Heart right ventricle (tissue), 16 donors: ENCODE results near the gene LBHD1. TPM values are rescaled to one million over a fixed set of nuclear protein-coding genes. Genes with fewer than 3 reads are reported as not detected.

Experiments used
- ATAC-seq, 8 donors: fragments of 200-7000 bp; cut with Tn5 transposase; one replicate each; pipeline ENCODE4 v1.9.1; 2020; ENCODE audit warnings: mild to moderate bottlenecking in 8 of 8, moderate library complexity in 8 of 8, moderate number of reproducible peaks in 1 of 8
- DNase-seq, 2 donors: peaks; one replicate each; pipeline ENCODE4 v3.0.0-alpha.2; 2020
- H3K27ac ChIP-seq, 10 donors: fragments of 200-600 bp; sonication (generic) in 2 of 10; one replicate each; pipeline versions ENCODE4 v1.5.0 to v1.8.0; 2020 to 2022; ENCODE audit warnings: mild to moderate bottlenecking in 3 of 10
- H3K27me3 ChIP-seq, 7 donors: fragments of 200-600 bp; one replicate each; pipeline ENCODE4 v1.8.0; 2021 to 2022; ENCODE audit warnings: mild to moderate bottlenecking in 2 of 7
- H3K36me3 ChIP-seq, 9 donors: fragments of 200-600 bp; sonication (generic) in 1 of 9; one replicate each; pipeline versions ENCODE4 v1.5.0 to v1.8.0; 2020 to 2022; ENCODE audit warnings: mild to moderate bottlenecking in 2 of 9
- H3K4me1 ChIP-seq, 9 donors: fragments of 200-600 bp; sonication (generic) in 1 of 9; one replicate each; pipeline versions ENCODE4 v1.5.0 to v1.8.0; 2020 to 2022; ENCODE audit warnings: mild to moderate bottlenecking in 4 of 9
- H3K4me3 ChIP-seq, 10 donors: fragments of 200-600 bp; sonication (generic) in 2 of 10; one replicate each; pipeline versions ENCODE4 v1.5.0 to v1.8.0; 2020 to 2022; ENCODE audit warnings: mild to moderate bottlenecking in 7 of 10, moderate library complexity in 2 of 10
- H3K9me3 ChIP-seq, 11 donors: fragments of 200-600 bp in 10 of 11; sonication (generic) in 2 of 11; one replicate each; pipeline versions ENCODE4 v1.5.0 to v1.8.0; 2013 to 2022; ENCODE audit warnings: mild to moderate bottlenecking in 2 of 11, control low read depth in 1 of 11, moderate library complexity in 1 of 11
- CTCF ChIP-seq, 9 donors: fragments of 200-600 bp; sonication (generic) in 2 of 9; IDR thresholded peaks; one replicate each; pipeline versions ENCODE4 v1.5.0 to v1.8.0; 2021 to 2022; ENCODE audit warnings: antibody characterized with exemption in 9 of 9, mild to moderate bottlenecking in 5 of 9, moderate library complexity in 1 of 9
- WGBS, 2 donors: extraction: QIAGEN DNeasy Blood & Tissue Kit; methylation state at CpG; one replicate each; pipeline ENCODE4 v1.1.7; 2013; ENCODE audit warnings: inconsistent platforms in 1 of 2; 5-methylcytosine and 5-hydroxymethylcytosine counted together
- intact Hi-C, 10 donors: fragments of 100-400 bp; cut with DNase I; formaldehyde crosslinking; loops; one replicate each; pipeline versions ENCODE4 v1.11.1 to v1.14.2; 2022
- polyA plus RNA-seq, 2 donors: library from polyadenylated mRNA; stranded (reverse); fragments of 200-250 nt; gene quantifications; one replicate each; pipeline ENCODE4 v1.2.3, GENCODE V29; 2013
- total RNA-seq, 10 donors: library from RNA; stranded (reverse); fragmentation: NEBNext Ultra II Directional in 3 of 10; extraction: Animal tissue kit (Norgen Biotek cat#: 25700) in 3 of 10; gene quantifications; one replicate each; pipeline versions ENCODE4 v1.2.1 to v1.2.4, GENCODE V29; 2021 to 2023
- donor health status: Arrhythmogenic right ventricular cardiomyopathy.
- donor health status: ischemic (EF 13 %, LVEDD 7.1; RV severe dilation, severe dysfunction).
- donor health status: healthy with polysubstance abuse.
- donor health status: DM: no; HTN: yes; CAD: no.
- donor health status: DM: no; HTN: no; CAD: no.
- donor health status: ischemic (EF 25% LVEDD 6.9; RV normal size, moderate dysfunction).
- donor health status: ischemic (EF 25% LVEDD 5.7; RV mildly dilated, moderate dysfunction).
- donor health status: healthy.
- donor health status: DM: yes; HTN: yes; CAD: no.
- donor health status: Ischemic cardiomyopathy.
- donor health status: ischemic (EF 35%, LVEDD 5.7; RV mildly dilated, moderate dysfunction).
- donor health status: nonischemic (EF 11% LVEDD 7.7; RV severe dilation, severe dysfunction).
- donor health status: DM: yes; HTN: yes; CAD: no.
- donor health status: PGD.
- donor health status: ischemic (EF 29% LVEDD 5.4; RV normal size, mild dysfunction).
- donor health status: nonischemic (EF 23%, LVEDD 6.1; RV moderate dilation, normal function).

LBHD1 gene
- total and polyA plus RNA-seq, 12 donors: 1.6 to 6.4 (median 3.0) TPM

- H3K4me3 ChIP-seq: no peak overlapping the region
- no peaks in the 10 kb centered on the region for H3K9me3 ChIP-seq
- no peak for ATAC-seq
- no peak for TF ChIP-seq CTCF (IDR thresholded peaks at IDR 0.05)
- peaks cover 0 to 7% (median 0%) of the 10 kb centered on the region in 7 donors for H3K27me3 ChIP-seq
- intact Hi-C loops: no loop called here
- WGBS, 2 donors: 93 to 97% methylated on average over 7 of the region's 7 CpGs
- H3K27ac ChIP-seq: no peak overlapping the region
- peaks cover 0 to 7% (median 4%) of the 10 kb centered on the region in 9 donors for H3K36me3 ChIP-seq
- H3K4me1 ChIP-seq: peaks cover 8 to 31% (median 26%) of the 10 kb centered on the region in 9 donors
- no peak for DNase-seq
Observed at GRCh38 chr11:62682518-62682917, 10.5 kb upstream of the LBHD1 start.

DNA sequence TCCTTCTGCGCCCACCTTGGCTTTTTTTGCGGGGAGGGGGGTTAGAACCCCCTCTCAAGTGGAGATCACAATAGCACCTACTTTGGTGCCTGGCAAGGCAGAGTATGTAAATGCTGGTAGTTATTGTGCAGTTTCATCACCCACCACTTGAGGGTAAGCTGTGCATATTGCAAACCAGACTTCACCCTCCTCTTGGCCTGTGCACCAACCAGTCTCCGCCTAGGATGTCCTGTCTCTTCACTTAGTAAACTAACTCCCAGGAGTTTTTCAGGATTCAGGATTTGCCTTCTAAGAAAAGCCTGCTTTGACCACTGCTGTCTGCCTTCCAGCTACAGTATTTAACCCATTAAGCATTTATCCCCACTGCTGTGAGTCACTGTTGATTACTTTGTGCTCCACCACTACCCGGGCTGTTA lies 8.8 kb upstream of the LBHD1 start:
- DNase-seq (peak in 1 of 2 donors; percentile 62), ATAC-seq (peak; percentile 35 to 77 (median 70))
- intact Hi-C loops: loop anchor here in 1 of 10 donors (2.0 kb wide), 1 partner anchor 14 kb away; no protein-coding TSS in a partner anchor
- Histone ChIP-seq H3K27ac (peak overlapping the region in 8 of 10 donors; percentile 1 to 97 (median 36)), H3K27me3 (no peaks in the 10 kb centered on the region), H3K9me3 (no peaks in the 10 kb centered on the region), H3K36me3 (peaks cover 0 to 24% (median 17%) of the 10 kb centered on the region in 9 donors), H3K4me1 (peaks cover 8 to 43% (median 33%) of the 10 kb centered on the region in 9 donors), H3K4me3 (no peak overlapping the region)
- WGBS, 2 donors: 40% methylated on average over 4 of the region's 4 CpGs
- TF ChIP-seq CTCF (IDR thresholded peaks at IDR 0.05): peak; percentile 42 to 68 (median 56)

DNA sequence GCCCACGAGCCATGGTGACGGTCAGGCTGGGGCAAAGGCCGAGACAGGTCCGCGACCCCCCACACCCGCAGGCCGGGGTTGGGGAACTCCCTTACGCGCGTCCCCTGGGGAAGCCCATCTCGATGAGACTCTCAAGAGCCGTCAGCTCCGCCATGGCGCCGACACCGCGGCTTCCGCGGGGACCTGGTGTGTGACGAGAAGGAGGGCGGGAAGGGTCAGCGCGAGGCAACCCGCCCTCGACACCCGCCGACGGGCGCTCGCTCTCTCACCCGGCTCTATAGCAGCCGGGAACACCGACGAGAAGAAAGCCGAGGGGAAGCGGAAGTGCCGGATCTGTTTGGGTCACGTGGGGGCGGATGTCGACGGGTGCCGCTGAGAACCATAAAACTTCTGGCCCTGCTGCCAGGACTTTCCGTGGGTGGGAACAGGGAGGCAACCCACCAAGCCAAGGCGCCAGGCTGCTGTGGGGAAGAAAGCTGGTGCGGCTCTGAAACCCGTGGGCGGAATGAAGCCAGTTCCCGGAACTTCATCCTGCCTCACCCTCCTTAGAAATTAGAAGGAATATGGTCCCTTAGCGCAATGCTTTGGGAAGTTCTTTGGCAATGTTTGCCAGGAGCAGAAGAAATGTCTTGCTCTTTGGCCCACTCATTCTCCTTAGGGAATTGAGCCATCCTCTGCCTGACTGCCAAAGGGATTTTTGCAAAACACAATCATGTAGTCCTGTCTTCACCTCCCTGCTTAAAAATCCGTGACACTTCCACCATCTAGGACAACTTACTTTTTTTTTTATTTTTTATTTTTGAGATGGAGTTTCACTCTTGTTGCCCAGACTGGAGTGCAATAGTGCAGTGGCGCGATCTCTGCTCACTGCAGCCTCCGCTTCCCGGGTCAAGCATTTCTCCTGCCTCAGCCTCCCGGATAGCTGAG lies 7.0 kb upstream of the LBHD1 start, which contains the start of gene UBXN1:
UBXN1 (minus strand) TSS at position 304 of the 927 bp plus-strand sequence; CDS start at position 154, 150 bp downstream.
- intact Hi-C loops: no loop called here
- Histone ChIP-seq H3K4me1 (peaks cover 8 to 45% (median 33%) of the 10 kb centered on the region in 9 donors), H3K27me3 (no peaks in the 10 kb centered on the region), H3K4me3 (peak within 1 kb of the TSS; percentile 68 to 100 (median 94)), H3K9me3 (no peaks in the 10 kb centered on the region), H3K36me3 (peaks cover 0 to 42% (median 17%) of the 10 kb centered on the region in 9 donors), H3K27ac (peak within 1 kb of the TSS; percentile 55 to 97 (median 92))
- ATAC-seq: peak; percentile 90 to 93 (median 93)
- peak; percentile 88 to 94 for DNase-seq
- no peak for TF ChIP-seq CTCF (IDR thresholded peaks at IDR 0.05)
- WGBS, 2 donors: 4 to 6% methylated on average over 55 of the region's 55 CpGs

- intact Hi-C loops: no loop called here
- TF ChIP-seq CTCF (IDR thresholded peaks at IDR 0.05): no peak
- DNase-seq (no peak), ATAC-seq (no peak)
- Histone ChIP-seq H3K9me3 (no peaks in the 10 kb centered on the region), H3K27me3 (no peaks in the 10 kb centered on the region), H3K36me3 (peaks cover 0 to 48% (median 17%) of the 10 kb centered on the region in 9 donors), H3K4me1 (peaks cover 8 to 49% (median 33%) of the 10 kb centered on the region in 9 donors), H3K27ac (peak overlapping the region; percentile 55 to 97 (median 92)), H3K4me3 (peak overlapping the region; percentile 68 to 100 (median 94))
- 3 to 5% methylated on average over 16 of the region's 16 CpGs for WGBS, 2 donors
Observed at GRCh38 chr11:62678433-62678769, 6.3 kb upstream of the LBHD1 start.
